ENCODE data around the gene HTR6. TPM values are rescaled to one million over a fixed set of nuclear protein-coding genes. Genes with fewer than 3 reads are reported as not detected.
"Not testable (repeated sequence)": the region's sequence is repeated elsewhere in the genome, so short reads cannot be mapped to it uniquely, and the experiment has no call there.

Gene HTR6
- total RNA-seq, 1 donor from 2014 or later, result not detected

- DNase-seq (ENCODE audit: low read depth), result no peak
- Histone ChIP-seq H3K4me3 (ENCODE audit: low read depth, low read length) (no peak overlapping the region), H3K27me3 (ENCODE audit: control insufficient read depth, insufficient read depth, low read length) (no peaks in the 10 kb centered on the region), H3K36me3 (ENCODE audit: control insufficient read depth, insufficient read depth, low read length) (no peaks in the 10 kb centered on the region)
- no peak for TF ChIP-seq CTCF (IDR thresholded peaks at IDR 0.05; ENCODE audit: insufficient read depth, low read length, poor library complexity, severe bottlenecking)
These were observed 31.6 kb upstream of the HTR6 start for GRCh38 chr1:19633106-19633505.

GRCh38 chr1:19635064-19635463 is 29.6 kb upstream of the HTR6 start:
- not testable (repeated sequence) for DNase-seq (ENCODE audit: low read depth); H3K4me3 ChIP-seq (ENCODE audit: low read depth, low read length); H3K36me3 ChIP-seq (ENCODE audit: control insufficient read depth, insufficient read depth, low read length)

GRCh38 chr1:19635646-19636045 is 29.0 kb upstream of the HTR6 start:
- Histone ChIP-seq H3K27me3 (ENCODE audit: control insufficient read depth, insufficient read depth, low read length) (no peaks in the 10 kb centered on the region), H3K4me3 (ENCODE audit: low read depth, low read length) (no peak overlapping the region), H3K36me3 (ENCODE audit: control insufficient read depth, insufficient read depth, low read length) (no peaks in the 10 kb centered on the region)
- TF ChIP-seq CTCF (IDR thresholded peaks at IDR 0.05; ENCODE audit: insufficient read depth, low read length, poor library complexity, severe bottlenecking), result no peak
- DNase-seq (ENCODE audit: low read depth), result no peak

More at GRCh38 chr1:19635064-19635463, 29.6 kb upstream of the HTR6 start:
- H3K27me3 ChIP-seq (ENCODE audit: control insufficient read depth, insufficient read depth, low read length), result not testable (repeated sequence)

GRCh38 chr1:19636065-19636464 is 28.6 kb upstream of the HTR6 start:
- Histone ChIP-seq H3K27me3 (ENCODE audit: control insufficient read depth, insufficient read depth, low read length) (no peaks in the 10 kb centered on the region), H3K4me3 (ENCODE audit: low read depth, low read length) (no peak overlapping the region), H3K36me3 (ENCODE audit: control insufficient read depth, insufficient read depth, low read length) (no peaks in the 10 kb centered on the region)
- TF ChIP-seq CTCF (IDR thresholded peaks at IDR 0.05; ENCODE audit: insufficient read depth, low read length, poor library complexity, severe bottlenecking), result no peak
- DNase-seq (ENCODE audit: low read depth), result no peak

GRCh38 chr1:19636749-19637148 is 27.9 kb upstream of the HTR6 start:
- not testable (repeated sequence) for H3K4me3 ChIP-seq (ENCODE audit: low read depth, low read length); H3K27me3 ChIP-seq (ENCODE audit: control insufficient read depth, insufficient read depth, low read length); H3K36me3 ChIP-seq (ENCODE audit: control insufficient read depth, insufficient read depth, low read length); DNase-seq (ENCODE audit: low read depth)

GRCh38 chr1:19637606-19638005 is 27.1 kb upstream of the HTR6 start:
- TF ChIP-seq CTCF (IDR thresholded peaks at IDR 0.05; ENCODE audit: insufficient read depth, low read length, poor library complexity, severe bottlenecking), result no peak
- H3K27me3 ChIP-seq (ENCODE audit: control insufficient read depth, insufficient read depth, low read length), result no peaks in the 10 kb centered on the region
- H3K36me3 ChIP-seq (ENCODE audit: control insufficient read depth, insufficient read depth, low read length), result no peaks in the 10 kb centered on the region
- DNase-seq (ENCODE audit: low read depth), result no peak
- H3K4me3 ChIP-seq (ENCODE audit: low read depth, low read length), result no peak overlapping the region

GRCh38 chr1:19639228-19639627 is 25.4 kb upstream of the HTR6 start:
- not testable (repeated sequence) for DNase-seq (ENCODE audit: low read depth); H3K36me3 ChIP-seq (ENCODE audit: control insufficient read depth, insufficient read depth, low read length); H3K27me3 ChIP-seq (ENCODE audit: control insufficient read depth, insufficient read depth, low read length); H3K4me3 ChIP-seq (ENCODE audit: low read depth, low read length)

Measured in kidney epithelial cell (primary cell).